K562 (cell line): Measurements from ENCODE around the gene FBXW8. TPM values are rescaled to one million over a fixed set of nuclear protein-coding genes. Genes with fewer than 3 reads are reported as not detected.

ENCODE experiments used
- ATAC-seq: fragments of 200-7000 bp; cut with Tn5 transposase; 3 replicates; pipeline ENCODE4 v1.9.1; 2020; ENCODE audit warnings: moderate library complexity
- BruUV-seq: library from RNA; stranded (reverse); fragments of 400-500 nt; replicated peaks from 2 replicates; lab custom pipeline; 2021; lab: Mats Ljungman, UMichigan
- CTCF ChIA-PET: fragments of 300-600 bp; formaldehyde crosslinking; extraction: SDS; loops from one replicate; lab custom pipeline; 2021; ENCODE audit warnings: low intra/inter-chr PET ratio; lab: Yijun Ruan, JAX
- POLR2A ChIA-PET: fragments of 300-600, 350-650 bp; sonication (Branson Sonifier 250); formaldehyde crosslinking; extraction: SDS; loops from one replicate; lab custom pipeline; 2021; ENCODE audit warnings: antibody characterized with exemption, inconsistent platforms; lab: Yijun Ruan, JAX
- DNase-seq, 4 experiments: peaks; one replicate each; pipeline versions ENCODE4 v3.0.0 to v3.0.0-alpha.2; 2011 to 2018; ENCODE audit warnings: low spot score in 3 of 4, mixed read lengths in 3 of 4; ENCODE audit errors: extremely low read depth in 1 of 4
- FAIRE-seq: peaks from 2 replicates; lab custom pipeline; 2011; peaks lifted over from hg19 to GRCh38; lab: Jason Lieb, UNC
- H2AFZ ChIP-seq: 2 replicates; pipeline ENCODE4 v1.6.0; 2011; ENCODE audit warnings: low read depth, low read length, control low read depth, inconsistent platforms
- H3K27ac ChIP-seq: fragments of 200-600 bp; 3 replicates; pipeline ENCODE4 v1.8.0; 2011; ENCODE audit warnings: low read depth, mild to moderate bottlenecking, control low read depth, inconsistent platforms, low read length, moderate library complexity, mixed read lengths; ENCODE audit errors: extremely low read depth
- H3K27me3 ChIP-seq, 2 experiments: fragments of 300-600 bp in 1 of 2; 2 replicates in 1 of 2; 3 replicates in 1 of 2; pipeline versions ENCODE4 v1.6.0 to v1.8.0; 2011; ENCODE audit warnings: inconsistent platforms in 2 of 2, low read length in 2 of 2, mild to moderate bottlenecking in 1 of 2, mixed read lengths in 1 of 2, moderate library complexity in 1 of 2; ENCODE audit not compliant: control insufficient read depth in 2 of 2, insufficient read depth in 2 of 2
- H3K36me3 ChIP-seq: fragments of 300-600 bp; 3 replicates; pipeline ENCODE4 v1.8.0; 2011; ENCODE audit warnings: mild to moderate bottlenecking, low read length, inconsistent platforms; ENCODE audit not compliant: control insufficient read depth, insufficient read depth
- H3K4me1 ChIP-seq, 2 experiments: fragments of 200-600 bp in 1 of 2; replicated peaks in 1 of 2; 2 replicates in 1 of 2; 3 replicates in 1 of 2; pipeline versions ENCODE4 v1.5.1 to v1.8.0; 2011; ENCODE audit warnings: inconsistent platforms in 2 of 2, low read length in 2 of 2, mild to moderate bottlenecking in 1 of 2, mixed read lengths in 1 of 2, moderate library complexity in 1 of 2; ENCODE audit not compliant: control insufficient read depth in 2 of 2, insufficient read depth in 2 of 2
- H3K4me2 ChIP-seq: 2 replicates; pipeline ENCODE4 v1.6.1; 2011; ENCODE audit warnings: low read length, control low read depth, inconsistent platforms, mixed read lengths; ENCODE audit not compliant: insufficient read depth
- H3K4me3 ChIP-seq: fragments of 200-600 bp; sonication (generic), shearing (Covaris generic); 2 replicates; pipeline ENCODE4 v1.5.1; 2016; ENCODE audit warnings: control low read depth, inconsistent platforms
- H3K79me2 ChIP-seq: fragments of 200-600 bp; 3 replicates; pipeline ENCODE4 v1.8.0; 2011; ENCODE audit warnings: low read length, inconsistent platforms; ENCODE audit not compliant: control insufficient read depth, insufficient read depth
- H3K9ac ChIP-seq, 2 experiments: 2 replicates each; pipeline versions ENCODE4 v1.6.0 to v1.6.1; 2011; ENCODE audit warnings: low read depth in 2 of 2, low read length in 2 of 2, control low read depth in 1 of 2, inconsistent platforms in 1 of 2, mild to moderate bottlenecking in 1 of 2, mixed read lengths in 1 of 2; ENCODE audit not compliant: insufficient read depth in 1 of 2
- H3K9me1 ChIP-seq: one replicate; pipeline ENCODE4 v1.6.0; 2011; ENCODE audit warnings: inconsistent platforms, mild to moderate bottlenecking, low read length, moderate library complexity; ENCODE audit not compliant: control insufficient read depth, insufficient read depth
- H3K9me3 ChIP-seq: replicated peaks from 2 replicates; pipeline ENCODE4 v1.5.1; 2011; ENCODE audit warnings: low read depth, low read length, inconsistent platforms; ENCODE audit not compliant: control insufficient read depth, insufficient read depth
- H4K20me1 ChIP-seq: replicated peaks from 2 replicates; pipeline ENCODE4 v1.6.1; 2011; ENCODE audit warnings: low read length, inconsistent platforms, mixed read lengths; ENCODE audit not compliant: control insufficient read depth, insufficient read depth
- ATF2 ChIP-seq: sonication (generic); formaldehyde crosslinking; IDR thresholded peaks from 2 replicates; pipeline ENCODE4 v1.8.1; 2022; ENCODE audit warnings: missing genetic modification reagents
- GABPB1 ChIP-seq: sonication (generic); formaldehyde crosslinking; IDR thresholded peaks from 2 replicates; pipeline ENCODE4 v1.8.0; 2022; ENCODE audit warnings: mild to moderate bottlenecking, missing genetic modification reagents
- GTF2E2 ChIP-seq: fragments of 200-800 bp; sonication (Bioruptor generic); IDR thresholded peaks from 2 replicates; pipeline ENCODE4 v1.6.1; 2016; ENCODE audit warnings: missing genetic modification characterization, missing compliant biosample characterization
- HOMEZ ChIP-seq: fragments of 250-450 bp; sonication (Bioruptor Pico); IDR thresholded peaks from 2 replicates; pipeline ENCODE4 v1.4.0; 2020; ENCODE audit warnings: mild to moderate bottlenecking, moderate library complexity
- MYNN ChIP-seq, 2 experiments: sonication (generic); formaldehyde crosslinking in 1 of 2; IDR thresholded peaks; 2 replicates each; pipeline versions ENCODE4 v1.5.0 to v1.6.1; 2016 to 2020; ENCODE audit warnings: antibody characterized with exemption in 1 of 2, missing genetic modification reagents in 1 of 2
- NR3C1 ChIP-seq: sonication (generic); formaldehyde crosslinking; IDR thresholded peaks from 2 replicates; pipeline ENCODE4 v1.8.1; 2022; ENCODE audit warnings: missing genetic modification reagents
- PRDM10 ChIP-seq: fragments of 450-650 bp; IDR thresholded peaks from 2 replicates; pipeline ENCODE4 v1.6.1; 2018; ENCODE audit not compliant: partially characterized antibody
- SREBF2 ChIP-seq: sonication (generic); formaldehyde crosslinking; IDR thresholded peaks from 2 replicates; pipeline ENCODE4 v1.4.0; 2020; ENCODE audit warnings: mild to moderate bottlenecking, missing genetic modification reagents
- TCF3 ChIP-seq: sonication (generic); formaldehyde crosslinking; IDR thresholded peaks from 2 replicates; pipeline ENCODE4 v1.4.0; 2020; ENCODE audit warnings: mild to moderate bottlenecking, missing genetic modification reagents
- ZNF717 ChIP-seq: fragments of 250-450 bp; sonication (Bioruptor Pico); IDR thresholded peaks from 2 replicates; pipeline ENCODE4 v1.5.0; 2021
- ZSCAN29 ChIP-seq: fragments of 450-650 bp; IDR thresholded peaks from 2 replicates; pipeline ENCODE4 v1.6.1; 2017
- WGBS: fragments of 100-300 bp; shearing (Covaris generic); methylation state at CpG from one replicate; pipeline ENCODE4 v1.1.6; 2016; ENCODE audit warnings: low coverage, mixed read lengths; ENCODE audit not compliant: insufficient coverage; ENCODE audit errors: missing lambda C conversion rate; 5-methylcytosine and 5-hydroxymethylcytosine counted together
- in situ Hi-C: fragments of 300-500 bp; cut with MboI; formaldehyde crosslinking; loops from 4 replicates; pipeline ENCODE4 v1.15.0; 2018; ENCODE audit warnings: inconsistent platforms, mixed read lengths
- intact Hi-C: fragments of 100-400 bp; cut with micrococcal nuclease; formaldehyde crosslinking; loops from 2 replicates; pipeline ENCODE4 v1.14.2; 2022
- polyA plus RNA-seq, 8 experiments: library from polyadenylated mRNA; depleted of rRNA in 4 of 8; stranded (reverse) in 5 of 8; unstranded in 3 of 8; fragments of >200 nt; fragmentation: Nextera tagmentation in 2 of 8; fragmentation: Illumina TruSeq in 1 of 8; extraction: Ambion mirVana in 2 of 8; extraction: Trizol in 1 of 8; gene quantifications; 2 replicates each; pipeline versions ENCODE4 v1.2.1 to v1.2.3, GENCODE V29; 2011 to 2014; ENCODE audit warnings: inconsistent platforms in 1 of 8, missing spikeins in 1 of 8
- total RNA-seq, 7 experiments: library from RNA; depleted of rRNA in 6 of 7; stranded (reverse); fragments of >200 nt in 6 of 7; fragmentation: Illumina TruSeq in 2 of 7; extraction: Trizol in 2 of 7; gene quantifications; 2 replicates each; pipeline versions ENCODE4 v1.2.1 to v1.2.3, GENCODE V29; 2011 to 2021; ENCODE audit warnings: low replicate concordance in 1 of 7

Gene FBXW8
- total and polyA plus RNA-seq, 9 of the 15 experiments (the other 6 are each of a cell fraction or from before 2014, with no cell fraction given): 0.58 to 8.3 (median 4.4) TPM

- intact Hi-C loops: no loop called here
- Histone ChIP-seq H4K20me1 (no peaks in the 10 kb centered on the region), H3K9me3 (no peaks in the 10 kb centered on the region), H3K9me1 (no peaks in the 10 kb centered on the region), H3K9ac (no peak overlapping the region), H3K27me3 (no peaks in the 10 kb centered on the region), H3K4me1 (peaks cover 0 to 9% of the 10 kb centered on the region in 2 experiments; a peak in 2 of 5 replicates), H3K4me3 (no peak overlapping the region), H3K4me2 (no peak overlapping the region), H2AFZ (no peak overlapping the region), H3K27ac (no peak overlapping the region), H3K79me2 (no peaks in the 10 kb centered on the region), H3K36me3 (no peaks in the 10 kb centered on the region)
- ChIA-PET POLR2A (interaction anchor here (1.3 to 1.9 kb wide), 2 partner anchors 8 to 9 kb away, joined by 6 to 7 read pairs; no protein-coding TSS in a partner anchor), CTCF (no interaction called here)
- no peak for TF ChIP-seq NR3C1 (CRISPR knock-in tag)
- no peak for TF ChIP-seq MYNN (IDR thresholded peaks at IDR 0.05)
- TF ChIP-seq MYNN (CRISPR knock-in tag; IDR thresholded peaks at IDR 0.05): no peak
- no peak for TF ChIP-seq ATF2 (CRISPR knock-in tag)
- TF ChIP-seq ZSCAN29: no peak
- TF ChIP-seq TCF3 (CRISPR knock-in tag): no peak
- no peak for TF ChIP-seq SREBF2 (CRISPR knock-in tag)
- no peak for TF ChIP-seq PRDM10
- TF ChIP-seq HOMEZ (CRISPR knock-in tag): no peak
- no peak for TF ChIP-seq ZNF717 (CRISPR knock-in tag)
- TF ChIP-seq GABPB1 (CRISPR knock-in tag): no peak
- no peak for TF ChIP-seq GTF2E2 (tag)
- no peak for DNase-seq
- no peak for FAIRE-seq
- no peak for ATAC-seq
- BruUV-seq: no TSS peak
- 57% methylated on average over 10 of the region's 10 CpGs for WGBS
- in situ Hi-C loops: no loop called here
Measured at GRCh38 chr12:116982791-116983411, 72.2 kb downstream of the FBXW8 start.
